ENCODE results near the gene AMY1B.
"Not testable (repeated sequence)": the region's sequence is repeated elsewhere in the genome, so short reads cannot be mapped to it uniquely, and the experiment has no call there.

- TF ChIP-seq CTCF, POLR2A (IDR thresholded peaks at IDR 0.05): not testable (repeated sequence)
Observed at GRCh38 chr1:103650305-103650704, 45.7 kb downstream of the AMY1B start.

All from ovary (tissue), 3 donors.